RPMI8226 (cell line): ENCODE data around the gene USH2A.

Experiments
- DNase-seq: peaks from one replicate; pipeline ENCODE4 v3.0.0-alpha.2; 2015

The USH2A gene

GRCh38 chr1:215766521-215766920 is 656.7 kb downstream of the USH2A start:
- DNase-seq: no peak

DNA sequence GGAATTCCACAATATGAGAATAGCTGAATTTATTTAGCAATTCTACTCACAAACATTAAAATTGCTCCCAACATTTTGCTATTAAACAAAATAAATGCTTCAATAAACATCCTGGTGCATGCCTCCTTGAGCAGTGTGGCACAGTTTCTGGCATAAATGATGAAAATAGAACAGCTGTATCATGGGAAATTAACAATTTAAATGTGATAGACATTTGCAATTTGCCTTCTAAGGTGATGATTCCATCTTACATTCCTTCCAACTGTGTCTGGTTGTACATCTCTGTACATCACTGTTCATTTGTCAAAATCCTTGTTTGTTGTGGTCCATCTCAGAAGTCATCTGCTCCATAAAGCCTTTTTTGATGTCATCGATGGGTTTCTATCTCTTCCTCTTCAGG is 657.4 kb downstream of the USH2A start:
- no peak for DNase-seq

DNA sequence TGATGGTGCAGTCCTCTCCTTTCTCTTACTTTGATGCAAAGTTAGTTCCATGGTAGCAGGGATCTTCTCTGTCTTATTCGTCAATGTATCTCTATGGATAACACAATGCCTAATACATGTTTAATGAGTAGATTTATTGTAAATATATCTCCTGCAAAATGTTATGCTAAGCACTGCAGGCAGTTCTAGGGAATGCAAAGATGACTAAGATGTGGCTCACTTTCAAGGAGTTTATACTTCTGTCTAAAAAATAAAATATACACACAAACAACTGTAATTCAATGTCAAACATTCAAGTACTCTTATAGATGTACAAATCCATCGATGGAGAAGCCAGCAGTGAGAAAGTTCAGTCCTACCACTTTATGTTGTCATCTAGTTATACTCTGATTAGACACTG is 661.8 kb downstream of the USH2A start:
- DNase-seq: no peak

DNA sequence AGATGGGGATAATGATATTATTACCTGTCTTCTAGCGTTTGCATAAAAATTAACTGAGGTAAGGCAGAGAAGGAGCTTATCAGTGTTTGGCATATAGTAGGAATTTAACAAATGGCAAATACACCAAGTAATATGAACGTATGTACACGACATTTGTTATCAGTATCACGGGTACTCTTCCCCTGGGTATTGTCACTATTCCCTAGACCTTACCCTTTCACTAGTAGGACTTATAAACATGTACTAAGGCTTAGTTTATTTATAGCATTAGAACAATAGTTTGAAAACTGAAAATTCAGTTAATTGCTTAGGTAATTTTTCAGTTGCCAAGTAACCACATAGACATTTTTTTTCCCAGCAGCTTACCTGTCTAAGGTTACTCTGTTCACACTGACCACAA is 669.1 kb downstream of the USH2A start:
- no peak for DNase-seq

DNA sequence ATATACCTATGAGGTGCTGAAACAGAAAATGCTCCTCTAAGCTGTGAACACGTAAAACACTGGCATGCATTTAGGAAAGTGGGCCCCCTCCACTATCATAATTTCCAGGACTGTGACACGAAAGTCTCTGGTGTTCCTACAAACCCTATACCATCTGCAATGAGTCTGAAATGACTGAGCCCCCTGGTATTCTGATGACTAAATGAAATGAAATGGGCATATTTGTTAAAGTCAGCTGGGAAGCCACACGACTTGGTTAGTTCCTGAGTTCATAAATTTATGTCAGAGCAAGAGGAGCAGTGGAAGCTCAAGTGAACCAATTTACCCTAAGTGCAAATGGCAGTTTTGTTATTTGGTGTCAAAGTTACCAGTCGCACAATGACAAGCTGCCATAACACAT is 673.8 kb downstream of the USH2A start:
- DNase-seq: no peak

- no peak for DNase-seq
Measured at GRCh38 chr1:215748431-215748830, 674.8 kb downstream of the USH2A start.

DNA sequence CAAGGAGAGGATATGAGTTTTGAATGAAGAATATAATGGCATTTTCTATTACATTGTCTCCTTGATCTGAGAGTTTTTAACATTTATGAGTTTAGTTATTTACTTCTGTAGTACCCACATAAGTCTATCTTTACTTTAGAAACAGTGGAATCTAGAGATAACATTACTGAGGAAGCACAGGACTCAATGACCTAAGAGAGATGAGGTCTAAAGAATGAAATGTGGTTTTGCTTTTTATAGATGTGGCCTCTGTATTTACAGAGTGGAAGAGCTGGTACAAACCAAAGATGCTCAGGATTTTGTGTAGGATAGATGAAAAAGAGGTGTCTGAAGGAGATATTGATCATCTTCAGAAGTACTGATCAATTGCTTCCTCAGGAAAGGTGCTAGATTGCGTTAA is 678.8 kb downstream of the USH2A start:
- no peak for DNase-seq

DNA sequence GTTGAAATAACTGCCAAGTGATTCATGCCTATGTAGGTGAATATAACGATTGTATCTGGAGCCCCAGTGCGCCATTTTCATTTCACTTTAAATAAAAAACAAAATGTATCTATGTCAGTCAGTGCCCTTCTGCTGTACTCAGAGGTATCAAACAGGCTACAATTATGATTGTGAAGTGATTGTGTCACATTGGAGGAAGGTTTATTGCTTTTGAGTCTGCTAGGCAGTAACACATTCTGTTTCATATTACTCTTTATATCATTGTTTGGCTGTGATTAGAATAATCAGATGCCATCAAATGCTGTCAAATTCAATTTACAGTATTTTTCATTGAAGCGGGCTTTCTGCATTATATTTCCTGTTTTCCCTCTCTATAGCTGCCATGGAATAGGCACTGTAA is 684.2 kb downstream of the USH2A start:
- DNase-seq: no peak

DNA sequence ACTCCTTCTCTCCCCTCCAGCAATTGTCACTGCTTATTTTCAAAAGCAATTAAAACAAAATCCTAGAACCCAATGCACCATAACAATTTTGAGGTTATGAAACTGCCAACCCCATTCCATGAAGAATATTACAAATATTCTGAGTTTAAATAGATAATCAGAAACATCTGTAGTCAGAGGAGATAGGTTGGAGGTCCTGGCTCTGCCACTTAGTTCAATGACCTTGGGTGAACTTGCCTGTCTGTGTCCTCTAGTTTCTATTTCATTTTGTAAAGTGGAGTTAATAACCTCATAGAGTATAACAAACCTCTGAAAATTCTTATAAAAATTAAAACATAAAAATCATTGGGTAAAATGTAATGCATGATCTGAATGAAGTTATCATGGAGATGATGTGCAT is 691.5 kb downstream of the USH2A start:
- no peak for DNase-seq

GRCh38 chr1:215730600-215730999 is 692.6 kb downstream of the USH2A start:
- DNase-seq: no peak

GRCh38 chr1:215728169-215728568 is 695.1 kb downstream of the USH2A start:
- no peak for DNase-seq

DNA sequence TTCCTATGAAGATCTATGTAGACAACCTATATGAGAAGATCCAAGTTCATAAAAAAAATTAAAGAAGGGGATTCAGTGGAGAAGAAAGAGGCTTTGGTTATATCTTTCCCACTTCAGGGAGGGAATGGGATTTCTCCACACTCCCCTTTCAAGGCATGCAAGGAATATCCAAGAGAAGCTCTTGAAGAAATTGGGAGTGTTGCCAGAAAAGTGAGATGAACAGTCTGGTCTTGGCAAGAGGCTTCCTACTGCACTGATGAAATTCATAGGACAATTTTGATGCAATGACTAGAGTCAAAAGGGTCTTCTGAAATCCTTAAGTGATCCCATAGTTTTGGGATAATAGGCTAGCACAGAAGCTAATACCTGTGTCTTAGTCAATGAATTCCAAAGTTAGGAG is 703.1 kb downstream of the USH2A start:
- no peak for DNase-seq

GRCh38 chr1:215719552-215719951 is 703.7 kb downstream of the USH2A start:
- no peak for DNase-seq

DNA sequence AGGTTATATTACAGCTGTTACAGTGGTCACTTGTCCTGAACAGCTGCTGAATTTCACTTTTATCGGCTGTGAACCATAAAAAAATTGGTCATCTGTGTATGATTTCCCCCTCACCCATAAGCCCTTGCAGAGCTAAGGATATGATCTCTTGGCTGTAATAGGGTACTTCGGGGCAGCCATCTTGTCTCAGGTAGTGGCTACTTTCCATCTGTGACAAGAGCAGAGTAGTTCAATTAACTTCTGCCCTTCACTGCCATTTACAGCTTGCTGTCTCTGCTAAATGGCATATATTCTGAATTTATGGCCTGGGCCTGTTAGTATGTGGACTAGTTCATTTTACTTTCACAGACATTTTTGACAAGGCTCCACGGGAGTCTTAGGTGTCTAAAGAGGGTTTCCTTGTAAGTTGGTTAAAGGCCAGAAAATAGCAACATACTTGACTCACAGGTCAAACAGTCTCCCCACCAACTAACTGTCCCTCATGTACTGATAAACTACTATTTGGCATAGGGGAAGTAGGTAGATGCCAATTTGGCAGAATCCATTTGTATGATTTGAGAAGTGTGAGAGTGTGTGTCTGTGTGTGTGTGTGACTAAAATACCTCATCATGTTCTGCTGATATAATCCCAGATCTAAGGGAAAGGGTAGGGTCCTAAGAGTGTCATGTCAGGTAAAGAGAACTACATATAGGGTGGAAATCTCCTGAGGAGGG is 704.5 kb downstream of the USH2A start:
- no peak for DNase-seq

GRCh38 chr1:215717677-215718426 is 705.4 kb downstream of the USH2A start:
- no peak for DNase-seq

DNA sequence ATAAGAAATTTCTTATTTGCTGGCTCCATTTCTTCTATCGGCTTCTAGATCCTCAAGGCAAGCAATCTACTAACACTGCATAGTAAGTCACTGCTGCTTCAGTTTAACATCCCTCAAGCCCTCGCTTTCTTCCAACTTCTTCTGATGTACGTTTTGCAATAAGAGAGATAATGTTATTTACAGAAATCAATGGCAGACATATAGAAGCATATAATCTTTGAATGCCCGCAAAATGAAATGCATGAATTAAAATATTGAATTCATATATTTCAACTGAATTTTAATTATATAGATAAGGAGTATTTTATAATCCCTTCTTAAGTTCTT is 712.4 kb downstream of the USH2A start:
- no peak for DNase-seq

GRCh38 chr1:215710036-215710898 is 713.0 kb downstream of the USH2A start:
- peak; percentile 70 for DNase-seq

- no peak for DNase-seq
Measured at GRCh38 chr1:215704089-215704860, 719.0 kb downstream of the USH2A start.

DNA sequence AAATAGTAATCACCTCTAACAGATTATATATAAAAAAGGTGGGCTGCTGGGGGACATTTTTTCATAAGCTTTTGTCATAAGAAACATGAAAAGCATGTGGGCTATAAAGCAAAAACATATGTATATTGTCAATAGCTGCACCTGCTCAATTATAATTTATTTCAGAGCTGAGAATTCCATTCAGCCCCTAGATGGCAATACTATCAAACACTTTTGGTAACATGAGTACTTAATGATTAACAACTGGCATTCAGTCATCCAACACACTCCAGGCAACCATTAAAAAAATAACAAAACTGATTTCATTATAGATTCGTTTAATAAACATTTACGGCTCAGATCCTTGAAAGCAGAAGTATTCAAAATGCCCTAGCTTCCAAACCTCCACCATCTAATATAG is 741.0 kb downstream of the USH2A start:
- no peak for DNase-seq

GRCh38 chr1:215681041-215681440 is 742.2 kb downstream of the USH2A start:
- no peak for DNase-seq

- DNase-seq: no peak
Measured at GRCh38 chr1:215679231-215679630, 744.0 kb downstream of the USH2A start.

- DNase-seq: no peak
Measured at GRCh38 chr1:215677112-215677511, 746.1 kb downstream of the USH2A start.

DNA sequence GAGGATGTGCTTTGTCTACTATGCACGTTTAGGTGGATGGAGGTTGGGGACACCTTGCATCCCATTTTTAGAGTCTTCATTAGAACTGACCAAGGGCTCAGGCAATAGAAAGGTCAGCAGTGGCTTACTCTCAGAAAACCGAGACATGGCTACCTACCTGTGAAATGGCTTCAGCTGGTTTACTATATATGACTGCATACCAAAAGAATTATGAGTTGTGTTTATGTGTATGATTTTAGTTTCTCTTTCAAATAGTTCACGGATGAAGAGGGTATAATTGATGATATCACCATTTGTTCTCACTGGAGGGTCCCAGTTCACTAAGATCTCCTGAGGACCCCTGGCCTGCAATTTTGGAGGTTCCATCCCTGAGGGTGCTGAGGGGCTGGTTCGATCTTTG is 749.3 kb downstream of the USH2A start:
- DNase-seq: no peak
